Neural cell (in vitro differentiated cells): ENCODE results near the gene PILRA.
"Not testable (repeated sequence)": the region's sequence is repeated elsewhere in the genome, so short reads cannot be mapped to it uniquely, and the experiment has no call there.

Experiments
- EP300 ChIP-seq: fragments of 450-650 bp; conservative IDR thresholded peaks from 2 replicates; pipeline ENCODE4 v1.6.1; 2014; ENCODE audit warnings: antibody characterized with exemption, mild to moderate bottlenecking, moderate library complexity; ENCODE audit not compliant: poor library complexity, severe bottlenecking
- EZH2 ChIP-seq: fragments of 200-600, 300-800 bp; shearing (Covaris generic), sonication (generic); IDR thresholded peaks from 2 replicates; pipeline ENCODE4 v1.6.1; 2014; ENCODE audit warnings: antibody characterized with exemption, low read length, borderline replicate concordance, mild to moderate bottlenecking; ENCODE audit not compliant: insufficient read depth, poor library complexity, severe bottlenecking
- MXI1 ChIP-seq: fragments of 450-650 bp; conservative IDR thresholded peaks from 2 replicates; pipeline ENCODE4 v1.6.1; 2014; ENCODE audit warnings: antibody characterized with exemption, mild to moderate bottlenecking; ENCODE audit not compliant: poor library complexity, severe bottlenecking
- POLR2AphosphoS5 ChIP-seq: IDR thresholded peaks from 2 replicates; pipeline ENCODE4 v1.6.1; 2012
- RAD21 ChIP-seq: fragments of 450-650 bp; conservative IDR thresholded peaks from 2 replicates; pipeline ENCODE4 v1.6.1; 2014; ENCODE audit warnings: antibody characterized with exemption, mild to moderate bottlenecking, moderate library complexity
- TAF1 ChIP-seq: IDR thresholded peaks from 2 replicates; pipeline ENCODE4 v1.6.1; 2012; ENCODE audit warnings: low read depth
- TF ChIP-seq, protein P1 (sequence below): fragments of 450-650 bp; IDR thresholded peaks from 2 replicates; pipeline ENCODE4 v1.5.1; 2014; ENCODE audit warnings: antibody characterized with exemption, mild to moderate bottlenecking, moderate library complexity; ENCODE audit not compliant: poor library complexity, severe bottlenecking
- TF ChIP-seq, protein P2 (sequence below): IDR thresholded peaks from 2 replicates; pipeline ENCODE4 v1.6.1; 2012; ENCODE audit warnings: borderline replicate concordance

- TF ChIP-seq, protein P1, sequence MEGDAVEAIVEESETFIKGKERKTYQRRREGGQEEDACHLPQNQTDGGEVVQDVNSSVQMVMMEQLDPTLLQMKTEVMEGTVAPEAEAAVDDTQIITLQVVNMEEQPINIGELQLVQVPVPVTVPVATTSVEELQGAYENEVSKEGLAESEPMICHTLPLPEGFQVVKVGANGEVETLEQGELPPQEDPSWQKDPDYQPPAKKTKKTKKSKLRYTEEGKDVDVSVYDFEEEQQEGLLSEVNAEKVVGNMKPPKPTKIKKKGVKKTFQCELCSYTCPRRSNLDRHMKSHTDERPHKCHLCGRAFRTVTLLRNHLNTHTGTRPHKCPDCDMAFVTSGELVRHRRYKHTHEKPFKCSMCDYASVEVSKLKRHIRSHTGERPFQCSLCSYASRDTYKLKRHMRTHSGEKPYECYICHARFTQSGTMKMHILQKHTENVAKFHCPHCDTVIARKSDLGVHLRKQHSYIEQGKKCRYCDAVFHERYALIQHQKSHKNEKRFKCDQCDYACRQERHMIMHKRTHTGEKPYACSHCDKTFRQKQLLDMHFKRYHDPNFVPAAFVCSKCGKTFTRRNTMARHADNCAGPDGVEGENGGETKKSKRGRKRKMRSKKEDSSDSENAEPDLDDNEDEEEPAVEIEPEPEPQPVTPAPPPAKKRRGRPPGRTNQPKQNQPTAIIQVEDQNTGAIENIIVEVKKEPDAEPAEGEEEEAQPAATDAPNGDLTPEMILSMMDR = not testable (repeated sequence)
- TF ChIP-seq EZH2, POLR2AphosphoS5, EP300, MXI1, RAD21, TAF1: not testable (repeated sequence)
- TF ChIP-seq, protein P2, sequence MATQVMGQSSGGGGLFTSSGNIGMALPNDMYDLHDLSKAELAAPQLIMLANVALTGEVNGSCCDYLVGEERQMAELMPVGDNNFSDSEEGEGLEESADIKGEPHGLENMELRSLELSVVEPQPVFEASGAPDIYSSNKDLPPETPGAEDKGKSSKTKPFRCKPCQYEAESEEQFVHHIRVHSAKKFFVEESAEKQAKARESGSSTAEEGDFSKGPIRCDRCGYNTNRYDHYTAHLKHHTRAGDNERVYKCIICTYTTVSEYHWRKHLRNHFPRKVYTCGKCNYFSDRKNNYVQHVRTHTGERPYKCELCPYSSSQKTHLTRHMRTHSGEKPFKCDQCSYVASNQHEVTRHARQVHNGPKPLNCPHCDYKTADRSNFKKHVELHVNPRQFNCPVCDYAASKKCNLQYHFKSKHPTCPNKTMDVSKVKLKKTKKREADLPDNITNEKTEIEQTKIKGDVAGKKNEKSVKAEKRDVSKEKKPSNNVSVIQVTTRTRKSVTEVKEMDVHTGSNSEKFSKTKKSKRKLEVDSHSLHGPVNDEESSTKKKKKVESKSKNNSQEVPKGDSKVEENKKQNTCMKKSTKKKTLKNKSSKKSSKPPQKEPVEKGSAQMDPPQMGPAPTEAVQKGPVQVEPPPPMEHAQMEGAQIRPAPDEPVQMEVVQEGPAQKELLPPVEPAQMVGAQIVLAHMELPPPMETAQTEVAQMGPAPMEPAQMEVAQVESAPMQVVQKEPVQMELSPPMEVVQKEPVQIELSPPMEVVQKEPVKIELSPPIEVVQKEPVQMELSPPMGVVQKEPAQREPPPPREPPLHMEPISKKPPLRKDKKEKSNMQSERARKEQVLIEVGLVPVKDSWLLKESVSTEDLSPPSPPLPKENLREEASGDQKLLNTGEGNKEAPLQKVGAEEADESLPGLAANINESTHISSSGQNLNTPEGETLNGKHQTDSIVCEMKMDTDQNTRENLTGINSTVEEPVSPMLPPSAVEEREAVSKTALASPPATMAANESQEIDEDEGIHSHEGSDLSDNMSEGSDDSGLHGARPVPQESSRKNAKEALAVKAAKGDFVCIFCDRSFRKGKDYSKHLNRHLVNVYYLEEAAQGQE = not testable (repeated sequence)
Measured at GRCh38 chr7:100338083-100338696, 35.1 kb upstream of the PILRA start.
